Cardiac fibroblast (primary cell): ENCODE results near the gene STARD5.

Source experiments
- DNase-seq, 2 donors: peaks; one replicate each; pipeline versions ENCODE4 v3.0.0 to v3.0.0-alpha.2; 2010; ENCODE audit warnings: low read depth in 2 of 2
- H3K4me3 ChIP-seq, 2 donors: replicated peaks in 1 of 2; 1 replicate in 1 of 2; 2 replicates in 1 of 2; pipeline ENCODE4 v1.5.1; 2011; ENCODE audit warnings: low read depth in 2 of 2, low read length in 2 of 2, mild to moderate bottlenecking in 2 of 2, moderate library complexity in 1 of 2
- TF ChIP-seq, protein P1 (sequence below): IDR thresholded peaks from one replicate; pipeline ENCODE4 v1.5.1; 2011; ENCODE audit warnings: low read depth, mild to moderate bottlenecking, low read length, inconsistent platforms

The STARD5 gene

DNA sequence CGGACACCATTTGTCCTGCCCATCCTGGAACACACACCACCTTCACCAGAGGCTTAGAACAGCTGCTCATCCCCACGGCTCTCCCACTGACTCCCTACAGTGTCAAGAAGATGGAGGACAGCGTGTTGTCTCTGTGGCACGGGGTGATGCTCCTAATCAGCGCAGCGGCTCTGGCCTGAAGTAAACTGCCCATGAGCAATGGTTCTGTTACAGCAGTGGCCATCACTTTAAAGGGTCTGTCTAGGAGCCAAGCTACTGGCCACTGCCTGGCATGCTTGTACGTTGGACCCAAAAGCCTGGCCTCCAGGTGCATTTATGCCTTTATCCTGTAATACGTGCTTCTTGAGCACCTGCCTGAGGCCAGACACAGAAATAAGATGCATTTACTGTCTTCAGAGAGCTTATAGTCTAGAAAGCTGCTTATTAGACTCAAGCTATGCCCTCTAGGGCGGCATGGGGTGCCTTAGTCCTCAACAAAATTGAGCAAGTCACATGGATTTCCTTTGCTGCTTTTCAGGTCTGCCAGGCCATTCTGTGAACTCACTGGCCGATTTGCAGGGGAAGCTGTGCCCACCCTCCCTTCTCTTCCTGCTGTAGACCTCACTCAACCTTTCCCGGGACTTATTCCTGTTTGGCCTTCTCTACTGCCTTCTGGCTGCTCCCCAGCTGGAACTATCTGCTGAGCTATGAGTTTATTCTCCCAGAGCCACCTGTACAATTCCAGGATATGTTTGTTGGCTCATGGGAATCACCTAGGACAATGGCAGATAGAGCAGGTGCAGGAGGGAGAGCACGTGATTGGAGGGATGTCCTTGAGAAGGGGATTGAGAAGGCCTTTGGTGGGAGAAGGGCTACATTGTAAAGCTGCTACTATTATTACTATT is 51.9 kb downstream of the STARD5 start:
- TF ChIP-seq, protein P1, sequence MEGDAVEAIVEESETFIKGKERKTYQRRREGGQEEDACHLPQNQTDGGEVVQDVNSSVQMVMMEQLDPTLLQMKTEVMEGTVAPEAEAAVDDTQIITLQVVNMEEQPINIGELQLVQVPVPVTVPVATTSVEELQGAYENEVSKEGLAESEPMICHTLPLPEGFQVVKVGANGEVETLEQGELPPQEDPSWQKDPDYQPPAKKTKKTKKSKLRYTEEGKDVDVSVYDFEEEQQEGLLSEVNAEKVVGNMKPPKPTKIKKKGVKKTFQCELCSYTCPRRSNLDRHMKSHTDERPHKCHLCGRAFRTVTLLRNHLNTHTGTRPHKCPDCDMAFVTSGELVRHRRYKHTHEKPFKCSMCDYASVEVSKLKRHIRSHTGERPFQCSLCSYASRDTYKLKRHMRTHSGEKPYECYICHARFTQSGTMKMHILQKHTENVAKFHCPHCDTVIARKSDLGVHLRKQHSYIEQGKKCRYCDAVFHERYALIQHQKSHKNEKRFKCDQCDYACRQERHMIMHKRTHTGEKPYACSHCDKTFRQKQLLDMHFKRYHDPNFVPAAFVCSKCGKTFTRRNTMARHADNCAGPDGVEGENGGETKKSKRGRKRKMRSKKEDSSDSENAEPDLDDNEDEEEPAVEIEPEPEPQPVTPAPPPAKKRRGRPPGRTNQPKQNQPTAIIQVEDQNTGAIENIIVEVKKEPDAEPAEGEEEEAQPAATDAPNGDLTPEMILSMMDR = no peak
- no peak for DNase-seq

DNA sequence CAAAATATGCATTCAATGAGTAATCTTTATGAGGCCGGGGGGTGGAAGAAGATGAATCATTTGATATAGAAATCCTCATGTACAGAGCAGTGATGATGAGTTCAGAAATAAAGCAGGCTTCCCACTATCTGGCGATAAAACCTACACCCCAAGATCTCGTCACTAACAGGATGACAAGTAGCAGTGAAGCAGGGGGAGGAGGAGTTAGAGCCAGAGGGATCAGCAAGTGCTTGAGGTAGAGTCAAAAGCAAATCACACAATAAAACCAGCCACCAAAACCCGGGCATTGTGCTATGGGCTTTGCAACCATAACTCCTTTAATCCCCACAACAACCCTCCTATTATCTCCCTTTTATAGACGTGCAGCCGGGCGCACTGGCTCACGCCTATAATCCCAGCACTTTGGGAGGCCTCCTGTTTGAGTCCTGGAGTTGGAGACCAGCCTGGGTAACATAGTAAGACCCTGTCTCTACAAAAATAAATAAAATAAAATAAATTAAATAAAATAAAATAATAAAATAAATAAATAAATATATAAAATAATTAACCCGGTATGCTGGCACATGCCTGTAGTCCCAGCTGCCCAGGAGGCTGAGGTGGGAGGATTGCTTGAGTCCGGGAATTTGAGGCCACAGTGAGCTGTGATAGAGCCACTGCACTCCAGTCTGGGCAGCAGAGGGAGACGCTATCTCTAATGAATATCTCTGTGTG is 53.0 kb downstream of the STARD5 start:
- no peak overlapping the region for H3K4me3 ChIP-seq
- peak in 1 of 2 donors; percentile 46 for DNase-seq
- TF ChIP-seq, protein P1 = no peak

More for the DNA sequence above, 51.9 kb downstream of the STARD5 start:
- H3K4me3 ChIP-seq = no peak overlapping the region

DNA sequence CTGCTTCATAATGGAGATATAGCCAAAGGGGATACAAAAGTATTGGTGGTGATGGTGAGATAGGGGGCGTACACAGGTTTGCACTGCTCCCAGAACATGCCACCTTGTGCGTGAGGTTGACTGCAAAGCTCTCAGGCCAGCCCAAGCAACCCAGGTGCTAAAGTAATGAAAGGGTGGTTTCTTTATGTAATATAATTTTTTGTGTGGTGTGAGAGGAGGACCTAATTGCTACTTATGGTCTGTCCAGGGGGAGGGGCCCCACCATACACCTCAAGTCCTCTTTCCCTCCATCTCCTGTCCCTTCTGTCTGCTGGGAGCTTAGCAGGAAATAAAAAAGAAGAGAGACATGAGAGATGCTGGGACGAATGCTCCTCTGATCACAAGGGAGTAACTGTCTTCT is 53.8 kb downstream of the STARD5 start:
- TF ChIP-seq, protein P1 = no peak
- H3K4me3 ChIP-seq = no peak overlapping the region
- no peak for DNase-seq

DNA sequence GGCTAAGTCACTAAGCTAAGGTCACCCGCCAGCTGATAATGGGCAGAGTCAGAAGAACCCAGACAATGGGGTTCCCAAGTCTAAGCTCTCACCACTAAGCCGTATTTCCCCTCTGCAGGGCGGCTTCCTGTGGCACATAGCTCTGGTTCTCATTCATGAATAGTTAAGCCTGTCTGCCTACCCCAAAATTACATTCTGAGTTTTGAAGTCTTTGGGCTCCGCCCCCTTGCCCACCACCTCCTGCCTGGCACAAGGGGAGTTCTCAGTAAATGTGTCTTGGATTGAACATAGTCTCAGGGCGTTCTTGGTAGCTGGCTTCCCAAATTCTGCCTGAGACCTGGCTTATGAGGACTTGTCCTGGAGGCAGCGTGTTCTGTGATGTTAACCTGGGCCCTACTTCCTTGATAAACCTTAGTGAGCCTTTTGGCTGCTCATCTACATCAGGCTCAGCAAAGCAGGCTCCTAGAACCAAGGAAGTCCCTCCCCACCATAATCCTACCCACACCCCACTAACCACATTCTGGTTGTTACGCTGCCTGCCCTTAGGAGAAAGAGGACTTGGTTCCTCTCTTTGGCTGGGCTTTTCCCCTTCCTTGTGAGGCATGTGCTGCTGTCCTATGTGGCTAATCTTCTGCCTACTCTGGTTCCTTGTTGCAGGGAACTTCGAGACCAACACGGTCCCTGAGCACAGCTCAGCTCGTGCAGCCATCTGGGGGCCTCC is 54.9 kb downstream of the STARD5 start:
- DNase-seq = no peak

DNA sequence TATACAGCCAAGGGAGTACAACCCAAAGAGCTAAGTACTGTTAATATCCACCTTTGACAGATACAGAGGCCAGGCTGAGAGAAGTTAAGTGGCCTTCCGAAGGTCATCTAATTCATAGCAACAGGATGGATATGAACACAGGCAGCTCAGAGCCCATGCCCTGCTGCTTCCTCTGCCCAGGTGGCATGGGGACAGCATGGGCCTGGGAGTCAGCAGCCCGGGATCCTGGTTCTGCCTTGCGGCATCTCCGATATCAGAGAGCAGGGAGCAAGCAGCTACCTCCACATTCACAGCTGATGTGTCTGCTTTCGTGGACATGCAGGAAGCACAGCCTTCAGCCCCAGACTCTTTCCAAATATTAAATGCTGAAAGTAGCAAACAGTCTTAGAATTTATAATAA is 55.6 kb downstream of the STARD5 start:
- TF ChIP-seq, protein P1 = no peak
- no peak for DNase-seq
- H3K4me3 ChIP-seq = no peak overlapping the region

More for the DNA sequence above, 54.9 kb downstream of the STARD5 start:
- TF ChIP-seq, protein P1 = no peak
- H3K4me3 ChIP-seq = no peak overlapping the region

DNA sequence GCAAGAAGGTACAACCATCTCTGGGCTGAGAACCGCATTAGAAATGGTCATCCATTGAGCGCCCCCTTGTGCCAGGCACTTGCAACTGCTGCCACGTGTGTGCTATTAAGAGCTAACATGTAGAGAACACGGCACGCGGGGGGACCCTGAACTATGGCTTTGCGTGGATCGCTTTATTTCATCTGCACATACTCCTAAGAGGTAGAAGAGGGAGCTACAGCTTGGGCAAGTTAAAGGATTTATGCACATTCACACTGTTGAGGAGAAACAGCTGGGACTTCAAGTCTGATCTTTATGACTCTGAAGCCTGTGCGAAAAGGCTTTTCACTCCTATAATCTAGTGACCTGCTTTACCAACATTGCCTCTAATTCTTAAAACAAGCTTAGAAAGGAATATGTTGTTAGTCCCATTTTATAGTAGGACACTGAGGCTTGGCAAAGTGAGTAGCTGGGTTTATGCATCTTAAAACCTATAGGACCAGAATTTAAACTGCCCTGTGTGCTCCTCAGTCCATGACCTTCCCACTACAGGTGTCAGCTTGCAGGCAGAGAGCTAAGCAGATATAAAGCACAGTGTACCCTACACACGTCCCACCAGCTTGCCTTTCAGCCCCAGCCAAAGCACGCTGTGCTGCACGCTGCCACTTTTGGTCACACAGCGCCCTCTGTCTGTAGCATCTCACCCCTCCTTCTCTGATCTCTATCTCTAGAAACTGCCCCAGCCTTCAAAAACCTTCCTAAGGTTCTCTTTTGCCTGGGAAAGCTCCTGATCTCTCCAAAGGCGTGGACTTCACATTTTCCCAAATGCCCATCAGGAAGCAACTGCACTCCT is 57.8 kb downstream of the STARD5 start:
- TF ChIP-seq, protein P1 = peak; percentile 93
- peak; percentile 84 to 86 for DNase-seq
- H3K4me3 ChIP-seq = no peak overlapping the region
